Keratinocyte (primary cell): ENCODE results near the gene KLHDC7A. TPM values are rescaled to one million over a fixed set of nuclear protein-coding genes. Genes with fewer than 3 reads are reported as not detected.

Source experiments
- DNase-seq: peaks from one replicate; pipeline ENCODE4 v3.0.0-alpha.2; 2011; ENCODE audit warnings: low read depth, missing footprints, low spot score
- FAIRE-seq: peaks from 2 replicates; lab custom pipeline; 2011; peaks lifted over from hg19 to GRCh38; lab: Jason Lieb, UNC
- H2AFZ ChIP-seq: 2 replicates; pipeline ENCODE4 v1.6.0; 2012; ENCODE audit warnings: low read length, control low read depth, inconsistent platforms; ENCODE audit not compliant: control insufficient read depth
- H3K27ac ChIP-seq: 2 replicates; pipeline ENCODE4 v1.5.1; 2011; ENCODE audit warnings: low read length; ENCODE audit not compliant: control insufficient read depth, insufficient read depth
- H3K27me3 ChIP-seq: 3 replicates; pipeline ENCODE4 v1.6.0; 2011; ENCODE audit warnings: low read length; ENCODE audit not compliant: control insufficient read depth, insufficient read depth; ENCODE audit errors: extremely low read depth
- H3K36me3 ChIP-seq, 2 experiments: 2 replicates in 1 of 2; 3 replicates in 1 of 2; pipeline ENCODE4 v1.5.1; 2011; ENCODE audit warnings: low read length in 2 of 2, mild to moderate bottlenecking in 1 of 2; ENCODE audit not compliant: control insufficient read depth in 2 of 2, insufficient read depth in 2 of 2; ENCODE audit errors: extremely low read depth in 1 of 2
- H3K4me1 ChIP-seq: 3 replicates; pipeline ENCODE4 v1.5.1; 2011; ENCODE audit warnings: low read length; ENCODE audit not compliant: control insufficient read depth, insufficient read depth; ENCODE audit errors: extremely low read depth
- H3K4me2 ChIP-seq: 3 replicates; pipeline ENCODE4 v1.6.0; 2011; ENCODE audit warnings: low read depth, low read length; ENCODE audit not compliant: control insufficient read depth, insufficient read depth; ENCODE audit errors: extremely low read depth
- H3K4me3 ChIP-seq, 3 experiments: fragments of 200-600 bp in 1 of 3; sonication (generic) in 1 of 3; 2 replicates in 2 of 3; 3 replicates in 1 of 3; pipeline ENCODE4 v1.5.1; 2011 to 2016; ENCODE audit warnings: low read length in 3 of 3, mild to moderate bottlenecking in 3 of 3, control low read depth in 2 of 3, inconsistent platforms in 1 of 3, low read depth in 1 of 3, mixed read lengths in 1 of 3, mixed run types in 1 of 3, moderate library complexity in 1 of 3; ENCODE audit not compliant: control insufficient read depth in 2 of 3, insufficient read depth in 2 of 3; ENCODE audit errors: extremely low read depth in 1 of 3
- H3K79me2 ChIP-seq: 2 replicates; pipeline ENCODE4 v1.6.0; 2012; ENCODE audit warnings: low read length; ENCODE audit not compliant: control insufficient read depth, insufficient read depth
- H3K9ac ChIP-seq: 3 replicates; pipeline ENCODE4 v1.6.0; 2011; ENCODE audit warnings: low read length; ENCODE audit not compliant: control insufficient read depth, insufficient read depth; ENCODE audit errors: extremely low read depth
- H3K9me1 ChIP-seq: 3 replicates; pipeline ENCODE4 v1.6.0; 2011; ENCODE audit warnings: low read length; ENCODE audit not compliant: control insufficient read depth, insufficient read depth; ENCODE audit errors: extremely low read depth
- H3K9me3 ChIP-seq: 2 replicates; pipeline ENCODE4 v1.5.1; 2012; ENCODE audit warnings: low read depth, low read length; ENCODE audit not compliant: control insufficient read depth
- H4K20me1 ChIP-seq: 3 replicates; pipeline ENCODE4 v1.6.0; 2011; ENCODE audit warnings: low read length; ENCODE audit not compliant: control insufficient read depth, insufficient read depth; ENCODE audit errors: extremely low read depth
- CTCF ChIP-seq, 3 experiments: IDR thresholded peaks in 1 of 3; conservative IDR thresholded peaks in 1 of 3; optimal IDR thresholded peaks in 1 of 3; 2 replicates in 2 of 3; 3 replicates in 1 of 3; pipeline versions ENCODE3 to v1.5.1; 2011; ENCODE audit warnings: low read length in 3 of 3, mild to moderate bottlenecking in 3 of 3, moderate library complexity in 2 of 3, control low read depth in 1 of 3, inconsistent platforms in 1 of 3; ENCODE audit not compliant: insufficient read depth in 2 of 3; ENCODE audit errors: extremely low read depth in 1 of 3
- EZH2 ChIP-seq: IDR thresholded peaks from one replicate; pipeline ENCODE4 v1.6.1; 2012; ENCODE audit warnings: inconsistent platforms, mild to moderate bottlenecking, low read length, moderate library complexity
- dilution Hi-C: fragments of 300-500 bp; cut with MboI; formaldehyde crosslinking; loops from one replicate; pipeline ENCODE4 v1.7.0; 2020; ENCODE audit warnings: low sequenced_read_pairs; ENCODE audit not compliant: extremely low pct_ligation_motif_present
- polyA plus RNA-seq, 5 experiments: library from polyadenylated mRNA; depleted of rRNA in 3 of 5; stranded (reverse) in 3 of 5; stranded (forward) in 1 of 5; unstranded in 1 of 5; fragments of >200 nt; gene quantifications; 1 replicate in 1 of 5; 2 replicates in 3 of 5; 3 replicates in 1 of 5; pipeline versions ENCODE4 v1.2.1 to v1.2.3, GENCODE V29; 2011 to 2012; ENCODE audit warnings: missing spikeins in 2 of 5, low read depth in 1 of 5, low replicate concordance in 1 of 5

The KLHDC7A gene
- polyA plus RNA-seq, 1 donor (not counting 4 experiments of a cell fraction or from before 2014, with no cell fraction given), result not detected

- Histone ChIP-seq H3K9ac (no peak overlapping the region), H4K20me1 (no peaks in the 10 kb centered on the region), H3K27ac (no peak overlapping the region), H3K4me3 (no peak overlapping the region), H3K4me1 (no peaks in the 10 kb centered on the region), H3K27me3 (no peaks in the 10 kb centered on the region), H3K36me3 (no peaks in the 10 kb centered on the region), H3K4me2 (no peak overlapping the region), H3K79me2 (no peaks in the 10 kb centered on the region), H3K9me1 (no peaks in the 10 kb centered on the region), H3K9me3 (no peaks in the 10 kb centered on the region), H2AFZ (no peak overlapping the region)
- FAIRE-seq (no peak), DNase-seq (no peak)
- no peak for TF ChIP-seq CTCF (optimal IDR thresholded peaks at IDR 0.05 in 1 of 3, IDR thresholded peaks at IDR 0.05 in 1 of 3, conservative IDR thresholded peaks at IDR 0.05 in 1 of 3; ENCODE audit: extremely low read depth in 1 of 3, insufficient read depth in 2 of 3, low read length in 3 of 3)
- no peak for TF ChIP-seq EZH2
- dilution Hi-C loops, result no loop called here
Observed at GRCh38 chr1:18511874-18512150, 31.1 kb downstream of the KLHDC7A start.

- no peaks in the 10 kb centered on the region for H3K36me3 ChIP-seq
- no peak overlapping the region for H3K4me3 ChIP-seq
- H3K4me1 ChIP-seq, result no peaks in the 10 kb centered on the region
- no peaks in the 10 kb centered on the region for H4K20me1 ChIP-seq
- H3K4me2 ChIP-seq, result no peak overlapping the region
- no peak overlapping the region for H2AFZ ChIP-seq
- TF ChIP-seq CTCF (optimal IDR thresholded peaks at IDR 0.05 in 1 of 3, IDR thresholded peaks at IDR 0.05 in 1 of 3, conservative IDR thresholded peaks at IDR 0.05 in 1 of 3; ENCODE audit: extremely low read depth in 1 of 3, insufficient read depth in 2 of 3, low read length in 3 of 3), result no peak
- TF ChIP-seq EZH2, result no peak
- no peaks in the 10 kb centered on the region for H3K9me3 ChIP-seq
- H3K79me2 ChIP-seq, result no peaks in the 10 kb centered on the region
- H3K27me3 ChIP-seq, result no peaks in the 10 kb centered on the region
- FAIRE-seq, result no peak
- no peak overlapping the region for H3K27ac ChIP-seq
- H3K9ac ChIP-seq, result no peak overlapping the region
- no peak for DNase-seq
- no peaks in the 10 kb centered on the region for H3K9me1 ChIP-seq
- dilution Hi-C loops, result no loop called here
Observed at GRCh38 chr1:18512883-18513282, 32.2 kb downstream of the KLHDC7A start.
